ENCODE measurements around the gene PFDN5.

GRCh38 chr12:53279888-53280498, 15.3 kb upstream of the PFDN5 start:
- TF ChIP-seq, protein P1, sequence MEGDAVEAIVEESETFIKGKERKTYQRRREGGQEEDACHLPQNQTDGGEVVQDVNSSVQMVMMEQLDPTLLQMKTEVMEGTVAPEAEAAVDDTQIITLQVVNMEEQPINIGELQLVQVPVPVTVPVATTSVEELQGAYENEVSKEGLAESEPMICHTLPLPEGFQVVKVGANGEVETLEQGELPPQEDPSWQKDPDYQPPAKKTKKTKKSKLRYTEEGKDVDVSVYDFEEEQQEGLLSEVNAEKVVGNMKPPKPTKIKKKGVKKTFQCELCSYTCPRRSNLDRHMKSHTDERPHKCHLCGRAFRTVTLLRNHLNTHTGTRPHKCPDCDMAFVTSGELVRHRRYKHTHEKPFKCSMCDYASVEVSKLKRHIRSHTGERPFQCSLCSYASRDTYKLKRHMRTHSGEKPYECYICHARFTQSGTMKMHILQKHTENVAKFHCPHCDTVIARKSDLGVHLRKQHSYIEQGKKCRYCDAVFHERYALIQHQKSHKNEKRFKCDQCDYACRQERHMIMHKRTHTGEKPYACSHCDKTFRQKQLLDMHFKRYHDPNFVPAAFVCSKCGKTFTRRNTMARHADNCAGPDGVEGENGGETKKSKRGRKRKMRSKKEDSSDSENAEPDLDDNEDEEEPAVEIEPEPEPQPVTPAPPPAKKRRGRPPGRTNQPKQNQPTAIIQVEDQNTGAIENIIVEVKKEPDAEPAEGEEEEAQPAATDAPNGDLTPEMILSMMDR (IDR thresholded peaks at IDR 0.05): no peak
- TF ChIP-seq TCF7L2 (IDR thresholded peaks at IDR 0.05; ENCODE audit: low read depth, low read length): no peak
- no peak for TF ChIP-seq POLR2AphosphoS5 (IDR thresholded peaks at IDR 0.05; ENCODE audit: low read depth, low read length)
- no peak for TF ChIP-seq REST (IDR thresholded peaks at IDR 0.05; ENCODE audit: insufficient read depth in 1 of 2, low read depth in 2 of 2, low read length in 1 of 2)

Data from Panc1 (cell line).